Endothelial cell of umbilical vein (primary cell): Measurements from ENCODE around the gene KLHL26. TPM values are rescaled to one million over a fixed set of nuclear protein-coding genes. Genes with fewer than 3 reads are reported as not detected.

Experiments
- BruUV-seq: library from RNA; stranded (reverse); fragments of 400-500 nt; replicated peaks from 2 replicates; lab custom pipeline; 2021; lab: Mats Ljungman, UMichigan
- CTCF ChIA-PET: fragments of 300-600, 350-600 bp; sonication (Branson Sonifier 250); formaldehyde crosslinking; loops from one replicate; lab custom pipeline; 2021; ENCODE audit warnings: antibody characterized with exemption, inconsistent platforms; lab: Charles Lee
- POLR2A ChIA-PET: fragments of 300-600, 350-600 bp; sonication (Branson Sonifier 250); formaldehyde crosslinking; loops from one replicate; lab custom pipeline; 2021; ENCODE audit warnings: antibody characterized with exemption, inconsistent platforms; lab: Charles Lee
- DNase-seq: peaks from one replicate; pipeline ENCODE4 v3.0.0-alpha.2; 2011; ENCODE audit warnings: low read depth, low spot score
- FAIRE-seq: peaks from 2 replicates; lab custom pipeline; 2011; peaks lifted over from hg19 to GRCh38; lab: Jason Lieb, UNC
- H2AFZ ChIP-seq: 2 replicates; pipeline ENCODE4 v1.6.0; 2012; ENCODE audit warnings: low read depth, low read length, control low read depth, inconsistent platforms
- H3K27ac ChIP-seq: 2 replicates; pipeline ENCODE4 v1.5.1; 2011; ENCODE audit warnings: low read depth, mild to moderate bottlenecking, control low read depth, low read length, moderate library complexity; ENCODE audit not compliant: insufficient read depth
- H3K27me3 ChIP-seq, 2 experiments: 2 replicates each; pipeline versions ENCODE4 v1.6.0 to v1.6.1; 2011; ENCODE audit warnings: low read length in 2 of 2, mixed read lengths in 1 of 2; ENCODE audit not compliant: control insufficient read depth in 2 of 2, insufficient read depth in 2 of 2
- H3K36me3 ChIP-seq, 2 experiments: 2 replicates in 1 of 2; 3 replicates in 1 of 2; pipeline ENCODE4 v1.5.1; 2011; ENCODE audit warnings: low read length in 2 of 2, mild to moderate bottlenecking in 1 of 2, moderate library complexity in 1 of 2; ENCODE audit not compliant: control insufficient read depth in 2 of 2, insufficient read depth in 2 of 2; ENCODE audit errors: extremely low read depth in 1 of 2
- H3K4me1 ChIP-seq: 3 replicates; pipeline ENCODE4 v1.5.1; 2011; ENCODE audit warnings: mild to moderate bottlenecking, low read length; ENCODE audit not compliant: control insufficient read depth, insufficient read depth; ENCODE audit errors: extremely low read depth
- H3K4me2 ChIP-seq: 2 replicates; pipeline ENCODE4 v1.6.1; 2011; ENCODE audit warnings: low read length, control low read depth, mixed read lengths; ENCODE audit not compliant: insufficient read depth
- H3K4me3 ChIP-seq, 3 experiments: fragments of 200-600 bp in 1 of 3; sonication (generic), shearing (Covaris generic) in 1 of 3; replicated peaks in 1 of 3; 2 replicates each; pipeline ENCODE4 v1.5.1; 2011 to 2016; ENCODE audit warnings: control low read depth in 3 of 3, low read length in 3 of 3, mild to moderate bottlenecking in 2 of 3, inconsistent platforms in 1 of 3, low read depth in 1 of 3, moderate library complexity in 1 of 3; ENCODE audit not compliant: insufficient read depth in 1 of 3
- H3K79me2 ChIP-seq: 2 replicates; pipeline ENCODE4 v1.6.0; 2012; ENCODE audit warnings: low read length, inconsistent platforms; ENCODE audit not compliant: control insufficient read depth, insufficient read depth
- H3K9ac ChIP-seq: replicated peaks from 2 replicates; pipeline ENCODE3; 2011; ENCODE audit warnings: low read length, control low read depth; ENCODE audit not compliant: insufficient read depth; ENCODE audit errors: extremely low read depth
- H3K9me1 ChIP-seq: replicated peaks from 3 replicates; pipeline ENCODE4 v1.6.0; 2011; ENCODE audit warnings: mild to moderate bottlenecking, low read length; ENCODE audit not compliant: control insufficient read depth, insufficient read depth; ENCODE audit errors: extremely low read depth
- H3K9me3 ChIP-seq: replicated peaks from 2 replicates; pipeline ENCODE4 v1.5.1; 2012; ENCODE audit warnings: low read length, inconsistent platforms; ENCODE audit not compliant: control insufficient read depth, insufficient read depth
- H4K20me1 ChIP-seq: replicated peaks from 2 replicates; pipeline ENCODE3; 2011; ENCODE audit warnings: mild to moderate bottlenecking, low read length; ENCODE audit not compliant: control insufficient read depth, insufficient read depth; ENCODE audit errors: extremely low read depth
- EZH2 ChIP-seq: IDR thresholded peaks from 2 replicates; pipeline ENCODE4 v1.6.1; 2012; ENCODE audit warnings: borderline replicate concordance, low read depth, mild to moderate bottlenecking, moderate library complexity, low read length, inconsistent platforms; ENCODE audit not compliant: severe bottlenecking
- FOS ChIP-seq: IDR thresholded peaks from 2 replicates; pipeline ENCODE4 v1.6.1; 2011; ENCODE audit warnings: mild to moderate bottlenecking, low read length, moderate library complexity, borderline replicate concordance; ENCODE audit not compliant: insufficient read depth
- GATA2 ChIP-seq: IDR thresholded peaks from 2 replicates; pipeline ENCODE4 v1.7.0; 2011; ENCODE audit warnings: low read depth, mild to moderate bottlenecking, moderate library complexity, mixed read lengths, low read length; ENCODE audit not compliant: insufficient read length, insufficient read depth
- JUN ChIP-seq: IDR thresholded peaks from 2 replicates; pipeline ENCODE4 v1.6.1; 2011; ENCODE audit warnings: borderline replicate concordance, low read depth; ENCODE audit not compliant: insufficient read length, insufficient read depth
- MYC ChIP-seq: IDR thresholded peaks from one replicate; pipeline ENCODE4 v1.6.1; 2011; ENCODE audit warnings: mild to moderate bottlenecking, low read depth, low read length
- POLR2A ChIP-seq: IDR thresholded peaks from 2 replicates; pipeline ENCODE4 v1.6.1; 2012; ENCODE audit warnings: low read depth, mild to moderate bottlenecking, control low read depth, low read length
- POLR2AphosphoS5 ChIP-seq: IDR thresholded peaks from 2 replicates; pipeline ENCODE4 v1.6.1; 2012; ENCODE audit warnings: low read depth, mild to moderate bottlenecking, control low read depth, low read length, moderate library complexity; ENCODE audit not compliant: insufficient read depth
- dilution Hi-C: fragments of 300-500 bp; cut with MboI; formaldehyde crosslinking; loops from one replicate; pipeline ENCODE4 v1.15.0; 2019; ENCODE audit warnings: low sequenced_read_pairs; ENCODE audit not compliant: extremely low pct_ligation_motif_present
- intact Hi-C: fragments of 100-400 bp; cut with micrococcal nuclease; formaldehyde crosslinking; loops from one replicate; pipeline ENCODE4 v1.10.0; 2022
- polyA plus RNA-seq, 4 experiments: library from polyadenylated mRNA; depleted of rRNA in 3 of 4; stranded (reverse) in 3 of 4; unstranded in 1 of 4; fragments of >200 nt; gene quantifications; 2 replicates each; pipeline versions ENCODE4 v1.2.1 to v1.2.3, GENCODE V29; 2011 to 2012; ENCODE audit warnings: missing spikeins in 1 of 4
- total RNA-seq: library from RNA; stranded (reverse); gene quantifications from 2 replicates; pipeline ENCODE4 v1.2.3, GENCODE V29; 2021
- TF ChIP-seq, protein P1 (sequence below), 2 donors: IDR thresholded peaks; 1 replicate in 1 of 2; 2 replicates in 1 of 2; pipeline ENCODE4 v1.5.1; 2011; ENCODE audit warnings: low read length in 2 of 2, mild to moderate bottlenecking in 2 of 2, moderate library complexity in 2 of 2, control low read depth in 1 of 2, inconsistent platforms in 1 of 2, low read depth in 1 of 2; ENCODE audit not compliant: insufficient read depth in 1 of 2; ENCODE audit errors: extremely low read depth in 1 of 2
- TF ChIP-seq, protein P2 (sequence below): IDR thresholded peaks from 2 replicates; pipeline ENCODE4 v1.6.1; 2011; ENCODE audit not compliant: insufficient read depth, insufficient read length

The KLHL26 gene
- total and polyA plus RNA-seq, 2 donors (not counting 3 experiments of a cell fraction or from before 2014, with no cell fraction given): 2.4 to 6.2 TPM

DNA sequence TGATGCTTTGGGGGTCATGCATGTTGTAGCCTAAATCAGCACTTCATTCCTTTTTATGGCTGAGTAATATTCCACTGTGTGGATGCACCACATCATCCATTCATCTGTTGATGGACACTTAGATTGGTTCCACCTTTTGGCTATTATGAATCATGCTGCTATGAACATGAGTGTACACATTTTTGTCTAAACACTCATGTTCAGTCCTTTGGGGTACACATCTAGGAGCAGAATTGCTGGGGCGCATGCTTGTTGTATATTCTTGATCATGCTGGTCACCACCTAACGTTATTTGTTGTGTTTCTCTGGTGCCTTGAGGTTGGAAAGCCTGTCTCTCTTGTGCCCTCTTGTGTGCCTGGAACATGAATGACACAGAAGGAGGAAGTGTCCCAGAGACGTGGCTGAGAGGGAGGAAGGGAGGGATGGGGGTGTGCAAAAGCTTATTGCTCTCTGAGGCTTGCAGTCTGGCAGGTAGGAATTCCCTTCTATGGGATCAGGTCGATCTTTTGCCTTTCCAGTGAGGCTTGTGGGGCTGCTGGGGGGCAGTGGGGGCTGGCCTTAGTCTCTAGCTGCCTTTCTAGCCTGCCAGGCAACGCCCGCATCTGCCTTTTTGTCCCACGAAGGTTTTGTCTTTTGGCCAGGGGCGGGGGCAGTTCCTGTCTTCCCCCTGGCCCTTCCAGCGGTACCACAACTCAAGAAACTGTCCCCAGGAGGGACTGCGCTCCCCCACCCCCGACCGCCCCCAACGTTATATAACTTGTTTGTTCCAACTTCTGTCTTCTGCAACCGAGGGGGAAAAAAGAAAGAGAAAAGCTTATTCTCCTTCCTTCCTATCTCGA is 7.6 kb downstream of the KLHL26 start:
- Histone ChIP-seq H2AFZ (no peak overlapping the region), H3K79me2 (no peaks in the 10 kb centered on the region), H3K4me1 (peaks cover 10% of the 10 kb centered on the region), H3K4me3 (no peak overlapping the region), H4K20me1 (no peaks in the 10 kb centered on the region), H3K27ac (no peak overlapping the region), H3K9me1 (no peaks in the 10 kb centered on the region), H3K4me2 (no peak overlapping the region), H3K27me3 (no peaks in the 10 kb centered on the region), H3K9ac (no peak overlapping the region), H3K36me3 (no peaks in the 10 kb centered on the region), H3K9me3 (no peaks in the 10 kb centered on the region)
- DNase-seq (no peak), FAIRE-seq (no peak)
- dilution Hi-C loops (no loop called here), intact Hi-C loops (loop anchor here (5.0 kb wide), 1 partner anchor 42 kb away; no protein-coding TSS in a partner anchor)
- BruUV-seq: no TSS peak
- ChIA-PET POLR2A (no interaction called here), CTCF (no interaction called here)
- TF ChIP-seq, protein P1, sequence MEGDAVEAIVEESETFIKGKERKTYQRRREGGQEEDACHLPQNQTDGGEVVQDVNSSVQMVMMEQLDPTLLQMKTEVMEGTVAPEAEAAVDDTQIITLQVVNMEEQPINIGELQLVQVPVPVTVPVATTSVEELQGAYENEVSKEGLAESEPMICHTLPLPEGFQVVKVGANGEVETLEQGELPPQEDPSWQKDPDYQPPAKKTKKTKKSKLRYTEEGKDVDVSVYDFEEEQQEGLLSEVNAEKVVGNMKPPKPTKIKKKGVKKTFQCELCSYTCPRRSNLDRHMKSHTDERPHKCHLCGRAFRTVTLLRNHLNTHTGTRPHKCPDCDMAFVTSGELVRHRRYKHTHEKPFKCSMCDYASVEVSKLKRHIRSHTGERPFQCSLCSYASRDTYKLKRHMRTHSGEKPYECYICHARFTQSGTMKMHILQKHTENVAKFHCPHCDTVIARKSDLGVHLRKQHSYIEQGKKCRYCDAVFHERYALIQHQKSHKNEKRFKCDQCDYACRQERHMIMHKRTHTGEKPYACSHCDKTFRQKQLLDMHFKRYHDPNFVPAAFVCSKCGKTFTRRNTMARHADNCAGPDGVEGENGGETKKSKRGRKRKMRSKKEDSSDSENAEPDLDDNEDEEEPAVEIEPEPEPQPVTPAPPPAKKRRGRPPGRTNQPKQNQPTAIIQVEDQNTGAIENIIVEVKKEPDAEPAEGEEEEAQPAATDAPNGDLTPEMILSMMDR (IDR thresholded peaks at IDR 0.05; ENCODE audit: extremely low read depth in 1 of 2, insufficient read depth in 1 of 2, low read depth in 1 of 2, low read length in 2 of 2): no peak
- no peak for TF ChIP-seq MYC
- TF ChIP-seq FOS: no peak
- no peak for TF ChIP-seq POLR2A
- TF ChIP-seq EZH2: no peak
- TF ChIP-seq, protein P2, sequence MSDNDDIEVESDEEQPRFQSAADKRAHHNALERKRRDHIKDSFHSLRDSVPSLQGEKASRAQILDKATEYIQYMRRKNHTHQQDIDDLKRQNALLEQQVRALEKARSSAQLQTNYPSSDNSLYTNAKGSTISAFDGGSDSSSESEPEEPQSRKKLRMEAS: no peak
- no peak for TF ChIP-seq JUN
- TF ChIP-seq GATA2: no peak
- no peak for TF ChIP-seq POLR2AphosphoS5
